ENCODE measurements around the gene OR12D1. TPM values are rescaled to one million over a fixed set of nuclear protein-coding genes. Genes with fewer than 3 reads are reported as not detected.
A peak's percentile ranks its signal among the peaks of the same experiment; 100 is the strongest.
"Not testable (repeated sequence)": the region's sequence is repeated elsewhere in the genome, so short reads cannot be mapped to it uniquely, and the experiment has no call there.

The OR12D1 gene
- total RNA-seq = not detected in 2 replicates

DNA sequence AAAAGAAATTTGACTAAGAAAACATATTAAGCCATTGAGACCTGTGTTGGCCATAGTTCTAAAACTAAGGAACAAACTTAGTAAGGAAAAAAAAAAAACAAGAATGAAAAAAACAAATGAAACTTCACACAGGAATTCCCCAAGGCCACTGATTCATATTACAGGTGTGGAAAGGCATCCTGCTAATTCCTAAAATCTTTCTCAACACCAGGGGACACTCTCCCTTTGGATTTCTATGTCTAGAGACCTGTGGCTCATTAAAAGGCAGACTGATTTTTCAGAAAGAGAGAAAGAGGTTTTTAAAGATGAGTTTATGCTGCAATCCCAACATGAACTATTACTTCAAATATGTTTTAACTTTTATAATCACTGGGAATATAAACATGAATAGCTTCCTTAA lies at the start of gene OR12D1:
OR12D1 (plus strand) TSS at position 341 of the 400 bp plus-strand sequence.
- peak in 1 of 2 donors; percentile 11 for DNase-seq (ENCODE audit: low read depth in 2 of 2)

DNA sequence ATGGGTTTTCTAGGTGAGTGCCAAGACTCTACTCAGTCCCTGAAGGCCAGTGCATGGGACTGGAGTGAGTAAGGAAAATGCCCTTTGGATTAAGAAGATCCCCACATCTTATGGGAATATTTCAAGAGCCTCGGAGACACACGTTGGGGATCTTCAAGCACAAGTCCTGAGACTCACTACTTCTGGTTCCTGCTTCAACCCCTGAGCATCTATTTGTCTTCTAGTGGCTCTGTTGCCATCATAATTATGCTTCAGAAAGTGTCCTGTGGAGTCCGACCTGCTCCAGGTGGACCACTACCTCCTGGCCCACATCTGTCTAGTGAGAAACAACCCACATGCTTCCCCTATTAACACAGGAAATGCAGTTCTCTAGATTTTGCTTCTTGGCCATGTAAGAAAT lies 46.0 kb upstream of the OR12D1 start, which contains the start of gene OR5V1:
OR5V1 (minus strand) TSS at position 101 of the 400 bp plus-strand sequence. CDS start 12,670 bp downstream, outside the sequence.
- no peak for DNase-seq (ENCODE audit: low read depth in 2 of 2)

DNA sequence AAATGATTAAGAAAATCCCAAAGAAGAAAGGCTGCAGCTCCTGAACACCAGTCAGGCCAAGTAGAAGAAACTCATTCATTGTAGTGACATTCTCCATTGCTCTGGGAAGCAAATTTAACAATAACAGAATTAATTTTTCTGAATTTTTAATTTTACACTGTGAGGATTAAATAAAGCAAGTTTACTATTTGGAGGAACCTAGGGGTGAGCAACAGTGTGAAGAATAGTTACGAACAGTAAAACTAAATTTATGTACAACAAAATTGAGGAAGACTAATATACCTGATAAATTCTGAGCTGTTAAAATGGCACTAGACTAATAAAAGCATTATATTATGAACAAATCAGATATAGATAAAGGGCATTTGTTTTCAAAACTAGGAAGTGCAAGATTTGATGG lies 39.5 kb upstream of the OR12D1 start, which contains the start of gene OR12D3:
OR12D3 (minus strand) TSS at position 101 of the 400 bp plus-strand sequence; CDS start at position 97, 4 bp downstream.
- no peak for DNase-seq (ENCODE audit: low read depth in 2 of 2)

DNA sequence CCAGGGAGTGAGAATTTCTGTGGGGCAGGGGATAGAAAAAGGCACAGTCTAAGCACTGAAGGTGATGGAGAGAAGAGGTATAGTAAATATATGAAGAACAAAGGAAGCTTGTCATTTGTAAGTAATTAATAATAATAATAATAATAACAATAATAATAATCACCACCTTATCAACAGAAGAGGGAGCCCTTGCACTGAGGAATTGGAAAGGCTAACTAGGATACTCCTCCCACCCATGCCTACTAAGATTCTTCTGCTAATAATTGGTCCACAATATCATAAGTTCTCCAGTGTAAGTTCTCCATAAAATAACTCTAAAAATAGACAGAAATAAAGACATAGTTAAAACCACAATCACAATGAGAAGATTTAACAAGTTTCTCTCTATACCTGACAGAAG lies 38.7 kb upstream of the OR12D1 start:
- DNase-seq (ENCODE audit: low read depth in 2 of 2) = peak; percentile 9 to 32

DNA sequence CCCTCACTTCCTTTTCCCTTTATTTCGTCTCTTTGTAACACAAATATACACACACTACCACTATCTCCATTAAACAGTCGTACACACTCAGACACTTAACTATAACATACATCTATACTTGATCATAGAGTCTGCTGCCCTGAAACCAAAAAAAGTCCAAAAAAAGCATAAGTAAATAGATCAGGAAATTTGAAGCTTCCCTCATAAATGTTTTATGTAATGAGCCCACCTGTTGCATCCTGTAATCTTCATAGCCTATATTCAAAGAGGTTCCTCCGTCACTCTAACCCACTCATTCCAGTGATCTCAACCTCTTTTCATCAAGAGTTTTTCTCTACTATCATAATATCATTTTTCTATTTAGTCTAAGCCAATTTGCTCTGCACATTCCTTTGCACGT lies 26.2 kb upstream of the OR12D1 start:
- no peak for DNase-seq (ENCODE audit: low read depth in 2 of 2)

DNA sequence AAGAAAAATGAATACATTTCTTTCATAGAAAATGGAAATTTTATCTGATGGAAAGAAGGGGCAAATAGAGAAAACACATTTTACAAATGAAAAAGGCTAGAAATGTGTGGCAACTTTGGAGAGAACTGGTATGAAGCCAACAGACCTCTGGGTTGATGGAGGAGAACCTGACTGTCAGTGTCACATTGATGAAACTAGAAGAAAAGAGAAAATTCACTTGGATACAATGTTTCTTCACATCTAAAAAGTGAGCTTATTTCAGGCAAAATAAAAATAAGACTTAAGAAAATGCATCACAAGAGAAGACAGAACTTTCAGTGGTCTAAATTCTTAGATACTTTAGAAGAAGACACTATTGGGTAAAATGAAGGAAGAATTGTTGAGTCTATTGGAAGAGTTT lies 19.4 kb upstream of the OR12D1 start, which contains the start of gene OR12D2:
OR12D2 (plus strand) TSS at position 301 of the 400 bp plus-strand sequence. CDS start 1,069 bp downstream, outside the sequence.
- DNase-seq (ENCODE audit: low read depth in 2 of 2) = no peak

DNA sequence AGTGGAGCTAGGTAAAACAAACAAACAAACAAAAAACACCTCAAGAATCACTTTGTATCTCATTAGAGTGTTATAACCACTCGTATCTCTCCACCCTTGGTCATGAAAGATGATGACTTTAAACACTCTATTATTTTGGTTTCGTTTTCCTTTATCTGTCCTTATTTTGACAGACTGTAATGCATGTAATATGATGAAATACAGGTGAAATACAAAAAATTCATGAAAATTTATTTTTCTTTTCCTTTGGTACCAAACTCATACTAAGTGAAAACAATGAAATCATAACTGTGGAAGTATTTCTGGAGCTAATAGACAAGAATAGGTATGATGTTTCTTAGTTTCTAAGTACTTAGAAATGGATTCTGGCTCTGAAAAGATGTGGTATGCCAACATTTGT lies 15.2 kb upstream of the OR12D1 start:
- no peak for DNase-seq (ENCODE audit: low read depth in 2 of 2)

DNA sequence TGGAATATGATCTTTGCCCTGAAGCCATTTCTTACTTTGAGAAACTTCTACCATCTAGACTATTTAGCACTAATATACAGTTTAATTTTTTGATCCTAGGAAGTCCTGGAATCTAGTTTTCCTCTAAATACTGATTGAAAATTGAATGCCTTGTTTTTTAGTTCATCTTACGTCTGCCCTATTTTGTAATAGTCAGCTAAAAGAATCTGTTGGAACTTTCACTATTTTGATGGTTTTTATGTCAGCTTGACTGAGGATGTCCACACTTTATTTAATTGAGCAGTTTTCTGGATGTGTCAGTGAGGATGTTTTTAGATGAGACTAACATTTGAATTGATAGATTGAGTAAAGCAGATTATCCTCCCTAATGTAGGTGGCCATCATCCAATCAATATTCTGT lies 10.9 kb upstream of the OR12D1 start:
- DNase-seq (ENCODE audit: low read depth in 2 of 2) = no peak

DNA sequence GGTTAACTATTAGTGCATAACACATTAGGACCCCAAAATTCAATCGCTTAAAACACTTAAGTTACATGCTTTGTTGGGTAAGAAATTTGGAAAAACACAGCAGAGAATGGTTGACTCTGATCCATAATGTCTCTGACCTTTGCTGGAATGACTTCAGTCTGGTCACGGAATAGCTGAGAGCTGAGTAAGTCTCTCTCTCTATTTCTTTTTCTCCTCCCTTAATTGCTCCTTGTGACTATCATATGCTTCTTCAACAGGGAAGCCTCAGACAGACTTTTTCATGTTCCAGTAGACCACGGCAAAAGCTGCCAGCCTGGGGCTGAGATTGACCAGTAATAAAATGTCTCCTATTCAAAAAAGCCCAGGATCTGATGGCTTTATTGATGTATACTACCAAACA lies 4.8 kb downstream of the OR12D1 start:
- DNase-seq (ENCODE audit: low read depth in 2 of 2) = no peak

DNA sequence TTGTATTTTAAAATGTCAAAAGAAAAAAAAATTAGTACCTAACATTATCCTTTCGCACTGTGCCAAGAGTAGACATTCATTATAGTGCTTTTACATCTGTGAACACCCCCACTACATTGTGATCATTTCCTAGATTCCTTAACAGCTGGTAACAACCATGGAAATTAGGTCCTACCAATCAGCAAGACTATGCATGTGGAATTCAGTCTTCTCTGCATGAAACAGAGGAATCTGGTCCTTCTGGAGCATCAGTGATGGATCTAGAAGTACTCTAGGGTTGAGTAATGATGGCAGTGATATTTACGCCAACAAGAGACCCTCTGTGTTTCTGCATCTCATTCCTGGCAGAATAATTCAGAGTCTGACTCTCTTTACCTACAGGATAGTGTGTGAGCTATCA lies 9.4 kb downstream of the OR12D1 start:
- no peak for DNase-seq (ENCODE audit: low read depth in 2 of 2)

DNA sequence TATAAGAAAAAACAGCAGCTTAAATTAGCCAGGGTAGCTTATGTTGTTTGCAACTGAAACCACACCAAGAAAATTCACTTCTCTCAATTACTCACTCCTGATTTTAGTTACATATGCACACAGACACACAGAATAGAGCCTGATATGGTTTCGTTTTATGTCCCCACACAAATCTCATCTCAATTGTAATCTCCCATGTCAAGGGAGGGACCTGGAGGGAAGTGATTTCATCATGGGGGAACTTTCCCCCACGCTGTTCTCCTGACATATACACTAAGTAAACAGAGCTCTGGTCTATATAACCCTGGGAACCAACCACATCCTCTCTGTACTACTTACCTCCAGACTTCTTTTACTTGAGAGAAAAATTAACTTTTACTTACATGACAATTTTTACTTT lies 9.8 kb downstream of the OR12D1 start:
- DNase-seq (ENCODE audit: low read depth in 2 of 2) = no peak

DNA sequence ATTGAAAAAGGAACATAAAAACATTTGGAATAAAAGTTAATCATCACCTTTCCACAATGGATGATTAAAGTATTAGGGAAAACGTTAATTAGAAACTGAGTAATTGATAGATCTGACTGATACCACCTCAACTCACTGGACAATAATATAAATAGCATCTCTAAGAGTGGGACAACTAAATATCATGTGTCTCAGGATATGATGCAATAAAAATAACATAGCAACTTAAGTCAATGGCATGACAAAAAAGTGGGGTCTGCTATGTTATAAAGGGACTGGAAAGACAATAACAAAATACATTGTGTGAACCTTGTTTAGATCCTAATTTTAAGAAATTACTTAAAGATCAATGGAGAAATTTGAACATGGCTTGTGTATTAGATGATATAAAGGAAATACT lies 10.3 kb downstream of the OR12D1 start:
- no peak for DNase-seq (ENCODE audit: low read depth in 2 of 2)

DNA sequence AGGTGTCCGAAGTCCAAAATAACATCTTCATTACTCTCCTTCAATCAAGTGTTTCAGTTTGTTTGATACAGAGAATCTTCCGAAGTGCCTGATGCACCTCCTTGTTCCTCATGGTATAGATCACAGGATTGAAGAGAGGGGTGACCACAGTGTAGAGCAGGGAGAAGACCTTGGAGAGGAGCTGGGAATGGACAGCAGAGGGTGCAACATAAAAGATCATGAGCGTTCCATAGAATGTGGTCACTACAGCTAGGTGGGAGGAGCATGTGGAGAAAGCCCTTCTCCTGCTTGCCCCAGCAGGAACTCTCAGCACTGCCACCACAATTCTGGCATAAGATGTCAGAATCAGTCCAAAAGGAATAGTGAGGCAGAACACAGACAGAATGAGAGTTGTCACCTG lies 11.9 kb downstream of the OR12D1 start:
- DNase-seq (ENCODE audit: low read depth in 2 of 2) = no peak

DNA sequence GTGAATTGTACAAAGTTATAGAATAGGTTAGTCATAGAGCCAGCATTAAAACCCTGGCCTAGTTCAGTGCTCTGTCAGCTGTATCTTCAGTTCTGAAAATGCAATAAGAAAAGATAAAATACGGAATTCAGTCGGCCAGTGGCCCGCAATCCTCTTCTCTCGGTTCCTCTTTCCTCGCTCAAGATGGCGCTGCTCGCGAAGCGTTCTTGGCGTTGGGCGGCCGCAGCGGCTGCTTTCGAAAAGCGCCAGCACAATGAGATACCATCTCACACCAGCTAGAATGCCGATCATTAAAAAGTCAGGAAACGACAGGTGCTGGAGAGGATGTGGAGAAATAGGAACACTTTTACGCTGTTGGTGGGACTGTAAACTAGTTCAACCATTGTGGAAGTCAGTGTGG lies 22.0 kb downstream of the OR12D1 start:
- not testable (repeated sequence) for DNase-seq (ENCODE audit: low read depth in 2 of 2)

DNA sequence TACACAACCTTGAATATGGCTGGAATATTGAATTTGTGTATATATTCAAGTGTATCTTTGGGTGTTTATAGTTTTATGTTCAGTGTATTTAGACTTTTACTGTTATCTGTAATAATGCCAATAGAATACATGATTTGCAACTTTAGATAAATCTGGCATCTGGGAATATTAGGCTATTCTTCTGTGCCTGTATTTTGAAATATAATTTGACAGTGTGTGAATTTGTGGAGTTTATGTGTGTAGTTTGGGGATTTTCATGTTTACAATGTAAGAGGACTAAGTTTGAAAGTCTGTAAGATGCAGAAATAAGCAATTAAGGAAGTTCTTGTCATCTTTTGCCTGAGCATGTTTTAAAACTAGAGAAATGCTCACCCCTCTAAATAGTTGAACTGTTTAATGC lies 24.3 kb downstream of the OR12D1 start, which contains the start of gene OR10C1:
OR10C1 (plus strand) TSS at position 301 of the 400 bp plus-strand sequence. CDS start 710 bp downstream, outside the sequence.
- no peak for DNase-seq (ENCODE audit: low read depth in 2 of 2)

DNA sequence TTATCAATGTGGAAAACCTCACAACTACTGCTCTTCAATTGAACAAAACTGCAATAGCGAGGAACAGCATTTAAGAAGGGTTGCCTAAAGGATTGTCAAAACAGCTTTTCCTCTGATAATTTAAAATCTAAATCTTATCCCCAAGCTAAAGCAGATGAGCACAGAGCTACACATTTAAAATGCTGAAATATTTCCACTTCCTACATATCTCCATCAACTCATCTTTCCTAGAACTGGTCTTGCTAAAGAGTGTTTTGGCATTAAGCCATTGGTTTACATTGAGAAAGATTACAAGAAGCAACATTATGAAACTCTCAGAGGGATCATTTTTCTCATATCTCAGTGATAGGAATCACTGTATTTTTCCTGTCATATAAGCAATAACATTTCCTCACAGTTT lies 28.0 kb downstream of the OR12D1 start:
- DNase-seq (ENCODE audit: low read depth in 2 of 2) = no peak

DNA sequence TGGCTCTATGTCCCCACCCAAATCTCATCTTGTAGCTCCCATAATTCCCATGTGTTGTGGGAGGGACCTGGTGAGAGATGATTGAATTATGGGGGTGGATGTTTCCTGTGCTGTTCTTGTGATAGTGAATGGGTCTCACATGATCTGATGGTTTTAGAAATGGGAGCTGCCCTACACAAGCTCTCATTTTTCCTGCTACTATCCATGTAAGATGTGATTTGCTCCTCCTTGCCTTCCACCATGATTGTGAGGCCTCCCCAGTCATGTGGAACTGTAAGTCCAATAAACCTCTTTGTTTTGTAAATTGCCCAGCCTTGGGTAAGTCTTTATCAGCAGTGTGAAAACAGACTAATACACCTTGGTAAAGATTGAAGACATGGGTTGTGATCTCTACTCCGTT lies 29.3 kb downstream of the OR12D1 start:
- DNase-seq (ENCODE audit: low read depth in 2 of 2) = not testable (repeated sequence)

DNA sequence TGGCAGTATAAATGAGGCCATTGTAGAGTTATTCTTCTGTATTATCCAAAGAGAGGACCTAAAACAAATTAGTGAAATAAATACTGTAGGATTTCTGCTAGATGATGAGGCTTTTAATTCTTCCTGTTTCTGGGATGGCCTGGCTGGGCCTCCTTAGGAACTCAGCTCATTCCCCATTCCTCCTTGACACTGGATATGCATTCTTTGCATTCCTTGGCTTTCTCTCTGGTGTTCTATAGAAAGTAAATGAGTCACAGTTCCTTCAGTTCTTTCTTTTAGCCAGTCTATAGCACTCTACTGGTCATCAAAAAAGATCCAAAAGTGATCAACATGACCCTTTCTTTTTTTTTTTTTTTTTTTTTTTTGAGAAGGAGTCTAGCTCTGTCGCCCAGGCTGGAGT lies 32.9 kb downstream of the OR12D1 start:
- DNase-seq (ENCODE audit: low read depth in 2 of 2) = no peak

DNA sequence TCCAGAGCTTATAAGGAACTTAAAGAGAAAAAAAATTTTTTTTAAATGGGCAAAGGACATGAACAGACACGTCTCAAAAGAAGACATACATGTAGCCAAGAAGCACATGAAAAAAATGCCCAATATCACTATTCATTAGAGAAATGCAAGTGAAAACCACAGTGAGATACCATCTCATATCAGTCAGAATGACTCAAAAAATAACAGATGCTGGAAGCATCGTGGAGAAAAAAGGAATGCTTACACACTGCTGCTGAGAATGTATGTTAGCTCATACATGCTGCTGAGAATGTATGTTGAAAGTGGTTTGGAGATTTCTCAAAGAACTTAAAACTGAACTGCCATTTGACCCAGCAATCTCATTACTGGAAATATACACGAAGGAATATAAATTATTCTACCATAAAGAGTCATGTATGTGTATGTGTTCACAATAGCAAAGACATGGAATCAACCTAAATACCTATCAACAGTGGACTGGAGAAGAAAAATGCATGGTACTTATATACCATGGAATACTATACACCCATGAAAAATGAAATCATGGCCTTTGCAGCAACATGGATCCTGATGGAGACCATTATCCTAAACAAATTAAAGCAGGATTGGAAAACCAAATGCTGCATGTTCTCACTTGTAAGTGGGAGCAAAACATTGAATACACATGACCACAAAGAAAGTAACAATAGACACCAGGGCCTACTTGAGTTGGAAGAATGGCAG lies 36.9 kb downstream of the OR12D1 start:
- no peak for DNase-seq (ENCODE audit: low read depth in 2 of 2)

DNA sequence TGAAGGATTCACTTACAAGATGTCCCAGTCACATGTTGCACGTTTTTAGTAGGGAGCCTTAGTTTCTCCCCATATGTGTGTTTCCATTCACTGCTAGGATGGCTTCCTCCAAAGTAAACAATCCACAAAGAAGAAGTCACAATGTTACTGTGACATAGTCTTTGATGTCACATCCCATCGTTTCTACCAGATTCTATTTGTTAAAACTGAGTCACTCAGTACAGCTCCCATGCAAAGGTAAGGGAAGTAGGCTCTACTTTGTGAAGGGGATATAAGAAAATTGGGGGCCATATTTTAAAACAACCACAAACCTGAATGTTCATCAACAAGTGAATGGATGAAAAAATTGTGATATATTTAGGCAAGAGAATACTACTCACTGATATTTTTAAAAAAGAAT lies 42.2 kb downstream of the OR12D1 start, which contains the start of the genes OR11A1 and OR2H1:
OR11A1 (minus strand) TSS at position 101 of the 400 bp plus-strand sequence. CDS start 29,430 bp downstream, outside the sequence.
OR2H1 (plus strand) TSS at position 185 of the 400 bp plus-strand sequence. CDS start 4,615 bp downstream, outside the sequence.
- DNase-seq (ENCODE audit: low read depth in 2 of 2) = no peak

DNA sequence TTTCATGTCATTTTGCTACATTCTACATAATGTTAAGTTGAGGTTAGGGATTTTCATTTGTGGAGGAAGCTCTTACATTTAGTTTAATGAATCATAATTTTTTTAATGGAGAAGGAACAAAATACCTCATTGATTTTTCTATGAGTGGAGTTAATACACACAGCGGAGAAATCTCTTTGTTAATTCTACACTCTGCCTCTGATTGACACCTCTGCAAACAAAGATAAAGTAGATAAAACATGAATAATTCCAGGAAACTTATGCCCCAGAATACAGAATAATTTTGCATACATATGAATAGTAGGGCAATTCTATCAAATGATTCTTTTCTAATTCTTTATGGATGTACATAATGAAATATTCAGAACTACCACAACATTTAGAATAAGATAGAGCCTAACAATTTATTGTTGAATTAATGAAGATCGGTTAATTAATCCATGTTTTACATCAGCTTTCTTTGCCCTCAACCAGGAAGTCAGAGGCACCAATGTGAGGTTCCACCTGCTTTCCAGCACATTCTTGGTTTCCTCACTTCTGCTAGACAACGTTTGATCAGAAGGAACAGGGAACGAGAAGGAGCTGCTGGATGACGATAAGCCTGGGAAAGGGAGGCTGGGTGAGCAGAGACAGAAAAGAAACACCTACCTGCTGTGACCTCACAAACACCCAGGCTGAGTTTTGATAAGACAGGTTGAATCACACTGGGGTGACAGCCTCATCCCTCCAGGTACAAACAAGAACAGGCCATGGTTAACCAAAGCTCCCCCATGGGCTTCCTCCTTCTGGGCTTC lies 46.5 kb downstream of the OR12D1 start:
- DNase-seq (ENCODE audit: low read depth in 2 of 2) = no peak

DNA sequence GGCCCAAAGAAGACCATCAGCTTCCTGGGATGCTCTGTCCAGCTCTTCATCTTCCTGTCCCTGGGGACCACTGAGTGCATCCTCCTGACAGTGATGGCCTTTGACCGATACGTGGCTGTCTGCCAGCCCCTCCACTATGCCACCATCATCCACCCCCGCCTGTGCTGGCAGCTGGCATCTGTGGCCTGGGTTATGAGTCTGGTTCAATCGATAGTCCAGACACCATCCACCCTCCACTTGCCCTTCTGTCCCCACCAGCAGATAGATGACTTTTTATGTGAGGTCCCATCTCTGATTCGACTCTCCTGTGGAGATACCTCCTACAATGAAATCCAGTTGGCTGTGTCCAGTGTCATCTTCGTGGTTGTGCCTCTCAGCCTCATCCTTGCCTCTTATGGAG lies 47.3 kb downstream of the OR12D1 start:
- no peak for DNase-seq (ENCODE audit: low read depth in 2 of 2)
